GM15510 (cell line): Measurements from ENCODE around the gene DNMT1.

Experiments used
- POLR2A ChIP-seq: IDR thresholded peaks from 3 replicates; pipeline ENCODE4 v1.6.1; 2011; ENCODE audit warnings: borderline replicate concordance; ENCODE audit not compliant: insufficient read length; ENCODE audit errors: extremely low read depth

Gene DNMT1

DNA sequence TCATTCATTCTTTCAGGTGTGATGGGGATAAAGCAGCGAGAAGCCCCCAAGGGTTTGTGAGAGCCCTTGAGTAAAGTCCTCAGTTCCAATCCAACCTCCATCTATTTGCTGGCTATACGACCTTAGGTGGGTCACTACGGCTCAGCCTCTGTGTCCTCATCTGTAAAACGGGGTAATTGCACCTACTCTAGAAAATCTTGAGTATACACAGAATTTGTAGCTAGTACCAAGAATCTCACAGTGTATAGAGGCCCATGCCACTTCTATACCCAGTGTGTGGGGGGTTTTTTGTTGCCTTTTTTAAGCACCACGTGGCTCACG, 406 bp upstream of the DNMT1 start:
- TF ChIP-seq POLR2A = no peak

GRCh38 chr19:10193790-10194499, 808 bp downstream of the DNMT1 start:
- TF ChIP-seq POLR2A = no peak

- TF ChIP-seq POLR2A = no peak
These were observed 1.8 kb downstream of the DNMT1 start for GRCh38 chr19:10192922-10193321.

GRCh38 chr19:10191347-10191746, 3.4 kb downstream of the DNMT1 start:
- no peak for TF ChIP-seq POLR2A

DNA sequence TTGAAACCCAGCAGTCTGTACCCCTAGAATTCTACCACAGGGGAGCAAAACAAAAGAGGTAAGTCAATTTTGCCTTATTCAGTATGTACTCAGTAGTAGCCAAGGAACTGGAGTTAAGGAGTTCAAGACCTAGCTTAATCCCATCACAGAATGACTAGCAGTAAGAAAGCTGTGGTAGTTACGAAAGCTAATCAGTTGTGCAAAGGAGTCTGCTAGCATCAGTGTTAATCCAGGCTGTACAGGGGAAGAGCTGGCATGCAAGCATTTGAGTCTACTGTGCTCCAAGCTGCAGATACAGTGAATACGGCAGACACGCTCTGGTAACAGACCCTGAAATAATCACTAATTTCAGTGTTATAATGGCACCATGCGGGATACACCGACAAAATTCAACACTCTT, 4.7 kb downstream of the DNMT1 start:
- no peak for TF ChIP-seq POLR2A

DNA sequence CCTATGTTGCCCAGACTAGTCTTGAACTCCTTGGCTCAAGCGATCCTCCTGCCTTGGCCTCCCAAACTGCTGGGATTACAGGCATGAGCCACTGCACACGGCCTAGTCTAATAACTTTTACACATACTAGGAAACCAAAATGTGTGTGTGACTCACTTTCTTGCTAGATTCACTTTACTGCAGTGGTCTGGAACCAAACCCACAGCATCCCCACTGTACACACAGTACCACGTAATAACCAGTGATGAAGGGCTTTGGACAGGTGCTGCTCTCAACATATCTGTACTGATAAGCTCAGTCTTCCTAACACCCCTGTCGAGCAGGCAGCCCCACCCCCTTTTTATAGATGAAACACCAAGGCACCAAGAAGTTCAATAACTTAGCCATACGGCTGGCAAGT, 5.1 kb downstream of the DNMT1 start:
- TF ChIP-seq POLR2A = no peak

GRCh38 chr19:10187315-10187714, 7.4 kb downstream of the DNMT1 start:
- no peak for TF ChIP-seq POLR2A

DNA sequence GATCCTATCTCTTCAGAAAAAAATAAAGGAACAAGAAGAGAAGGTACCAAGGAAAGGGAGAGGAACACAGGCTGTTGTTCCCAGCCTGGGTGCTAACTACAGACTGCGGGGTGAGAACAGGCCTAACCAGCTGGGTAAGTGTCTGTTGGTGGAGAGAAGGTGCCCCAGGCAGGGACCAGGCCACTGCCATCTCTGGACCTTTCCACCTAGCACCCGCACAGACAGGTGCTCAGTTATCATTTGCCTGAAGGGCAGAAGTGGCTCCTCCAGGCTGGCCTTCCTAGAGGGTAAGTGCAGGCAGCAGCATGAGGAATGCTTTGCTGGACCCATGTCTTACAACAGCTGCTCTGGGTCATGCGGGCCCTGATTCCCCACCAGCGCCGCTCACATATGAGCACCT, 10.1 kb downstream of the DNMT1 start:
- no peak for TF ChIP-seq POLR2A

- no peak for TF ChIP-seq POLR2A
These were observed 10.8 kb downstream of the DNMT1 start for GRCh38 chr19:10183926-10184325.

DNA sequence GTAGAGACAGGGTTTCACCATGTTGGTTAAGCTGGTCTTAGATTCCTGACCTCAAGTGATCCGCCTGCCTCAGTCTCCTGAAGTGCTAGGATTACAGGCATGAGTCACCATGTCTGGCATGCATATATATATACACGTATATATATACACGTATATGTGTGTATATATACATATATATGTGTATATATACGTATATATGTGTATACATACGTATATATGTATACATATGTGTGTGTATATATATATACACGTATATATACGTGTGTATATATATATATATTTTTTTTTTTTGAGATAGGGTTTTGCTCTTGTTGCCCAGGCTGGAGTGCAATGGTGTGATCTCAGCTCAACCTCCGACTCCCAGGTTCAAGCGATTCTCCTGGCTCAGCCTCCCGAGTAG, 11.9 kb downstream of the DNMT1 start:
- no peak for TF ChIP-seq POLR2A

DNA sequence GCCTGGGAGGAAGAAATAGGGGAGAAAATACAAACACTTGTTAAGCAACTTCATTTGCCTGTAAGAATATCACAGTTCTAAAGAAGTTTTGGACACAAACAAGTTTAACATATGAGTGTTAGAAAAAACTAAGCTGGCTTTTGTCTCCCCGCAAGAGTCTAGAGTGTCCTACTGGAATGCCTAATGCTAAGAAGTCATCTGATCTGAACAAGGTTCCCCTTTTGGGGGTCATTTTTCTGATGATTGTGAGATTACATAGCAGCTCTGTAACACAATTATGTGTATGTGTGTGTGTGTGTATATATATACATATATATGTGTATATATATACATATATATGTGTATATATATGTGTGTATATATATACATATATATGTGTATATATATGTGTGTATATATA, 12.7 kb downstream of the DNMT1 start:
- no peak for TF ChIP-seq POLR2A

- TF ChIP-seq POLR2A = no peak
These were observed 14.3 kb downstream of the DNMT1 start for GRCh38 chr19:10180459-10180858.

GRCh38 chr19:10173527-10173926, 21.2 kb downstream of the DNMT1 start:
- no peak for TF ChIP-seq POLR2A

DNA sequence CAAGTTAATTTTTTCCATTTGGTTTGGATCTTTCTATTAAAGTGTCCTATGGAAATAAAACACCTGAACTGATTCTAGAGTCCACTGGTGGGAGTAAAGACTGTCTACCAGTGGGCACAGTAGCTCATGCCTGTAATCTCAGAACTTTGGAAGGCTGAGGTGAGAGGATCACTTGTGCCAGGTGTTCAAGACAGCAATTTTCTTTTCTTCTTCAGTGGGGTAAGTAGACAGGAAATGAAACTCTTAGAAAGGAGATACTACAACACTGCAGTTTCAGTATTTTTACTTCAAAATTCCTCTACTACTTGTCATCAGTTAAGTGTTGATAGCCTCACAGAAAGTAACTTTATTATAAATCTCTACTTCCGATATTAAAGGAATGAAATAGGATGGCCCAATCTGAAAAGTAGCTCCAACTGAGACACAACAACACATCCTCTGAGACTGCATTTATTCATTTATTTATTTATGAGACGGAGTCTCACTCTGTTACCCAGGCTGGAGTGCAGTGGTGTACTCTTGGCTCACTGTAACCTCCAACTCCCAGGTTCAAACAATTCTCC, 26.3 kb downstream of the DNMT1 start:
- TF ChIP-seq POLR2A = no peak

- TF ChIP-seq POLR2A = no peak
These were observed 27.3 kb downstream of the DNMT1 start for GRCh38 chr19:10167459-10167858.

GRCh38 chr19:10166046-10166445, 28.7 kb downstream of the DNMT1 start:
- no peak for TF ChIP-seq POLR2A

GRCh38 chr19:10163536-10163935, 31.2 kb downstream of the DNMT1 start:
- no peak for TF ChIP-seq POLR2A
